Sigmoid colon (tissue), 7 donors: Measurements from ENCODE around the gene SLC9A9. TPM values are rescaled to one million over a fixed set of nuclear protein-coding genes. Genes with fewer than 3 reads are reported as not detected.
"Not testable (repeated sequence)": the region's sequence is repeated elsewhere in the genome, so short reads cannot be mapped to it uniquely, and the experiment has no call there.

ENCODE experiments used
- DNase-seq: peaks from one replicate; pipeline ENCODE4 v3.0.0-alpha.2; 2019
- H3K27ac ChIP-seq, 4 donors: fragments of 200-600 bp; sonication (generic); one replicate each; pipeline ENCODE4 v1.5.1; 2016 to 2019; ENCODE audit warnings: mild to moderate bottlenecking in 1 of 4
- H3K27me3 ChIP-seq, 3 donors: fragments of 200-600 bp; sonication (generic); one replicate each; pipeline ENCODE4 v1.5.1; 2019; ENCODE audit warnings: mild to moderate bottlenecking in 1 of 3
- H3K36me3 ChIP-seq, 4 donors: fragments of 200-600 bp; sonication (generic); one replicate each; pipeline ENCODE4 v1.5.1; 2016 to 2019
- H3K4me1 ChIP-seq, 4 donors: fragments of 200-600 bp; sonication (generic); one replicate each; pipeline ENCODE4 v1.5.1; 2017 to 2019
- H3K4me3 ChIP-seq, 4 donors: fragments of 200-600 bp; sonication (generic); one replicate each; pipeline ENCODE4 v1.5.1; 2017 to 2019; ENCODE audit warnings: mild to moderate bottlenecking in 2 of 4, moderate library complexity in 1 of 4
- H3K9me3 ChIP-seq, 4 donors: fragments of 200-600 bp in 3 of 4; sonication (generic) in 3 of 4; one replicate each; pipeline versions ENCODE4 v1.5.1 to v1.6.1; 2013 to 2019
- CTCF ChIP-seq, 4 experiments: fragments of 450-650 bp in 3 of 4; fragments of 200-600 bp in 1 of 4; IDR thresholded peaks; one replicate each; pipeline ENCODE4 v1.5.1; 2016 to 2019; ENCODE audit warnings: antibody characterized with exemption in 4 of 4, mild to moderate bottlenecking in 3 of 4, moderate library complexity in 2 of 4
- EP300 ChIP-seq, 4 donors: sonication (generic); formaldehyde crosslinking; IDR thresholded peaks; one replicate each; pipeline ENCODE4 v1.6.1; 2017; ENCODE audit warnings: antibody characterized with exemption in 4 of 4
- POLR2A ChIP-seq, 2 donors: fragments of 450-650 bp; IDR thresholded peaks; one replicate each; pipeline ENCODE4 v1.6.1; 2016; ENCODE audit warnings: antibody characterized with exemption in 2 of 2, mild to moderate bottlenecking in 2 of 2, moderate library complexity in 2 of 2
- POLR2AphosphoS5 ChIP-seq, 4 donors: sonication (generic); formaldehyde crosslinking; IDR thresholded peaks; one replicate each; pipeline ENCODE4 v1.6.1; 2017; ENCODE audit warnings: antibody characterized with exemption in 4 of 4
- WGBS, 2 donors: extraction: QIAGEN DNeasy Blood & Tissue Kit; methylation state at CpG; one replicate each; pipeline ENCODE4 v1.1.7; 2013; 5-methylcytosine and 5-hydroxymethylcytosine counted together
- intact Hi-C: fragments of 100-400 bp; cut with DNase I; formaldehyde crosslinking; loops from one replicate; pipeline ENCODE4 v1.15.1; 2023
- polyA plus RNA-seq, 3 donors: library from polyadenylated mRNA; stranded (reverse); fragments of 200-250 nt; gene quantifications; one replicate each; pipeline ENCODE4 v1.2.3, GENCODE V29; 2013
- total RNA-seq, 4 donors: library from RNA; depleted of rRNA; stranded (reverse); fragments of >200 nt; gene quantifications; one replicate each; pipeline ENCODE4 v1.1.0, GENCODE V29; 2016
- donor health status: healthy with polysubstance abuse.
- donor health status: Bipolar disorder and iron deficiency.
- donor health status: healthy.

The SLC9A9 gene
- total and polyA plus RNA-seq, 7 donors, result 2.4 to 29.9 (median 18.9) TPM

GRCh38 chr3:143525408-143525807 is 322.9 kb downstream of the SLC9A9 start:
- Histone ChIP-seq H3K36me3 (no peaks in the 10 kb centered on the region), H3K4me1 (no peaks in the 10 kb centered on the region), H3K27me3 (no peaks in the 10 kb centered on the region), H3K27ac (no peak overlapping the region), H3K9me3 (no peaks in the 10 kb centered on the region), H3K4me3 (no peak overlapping the region)
- 95 to 99% methylated on average over 2 of the region's 2 CpGs for WGBS, 2 donors
- TF ChIP-seq CTCF (IDR thresholded peaks at IDR 0.05) (no peak), POLR2AphosphoS5 (IDR thresholded peaks at IDR 0.05) (no peak), EP300 (IDR thresholded peaks at IDR 0.05) (no peak), POLR2A (IDR thresholded peaks at IDR 0.05) (no peak)
- DNase-seq, result no peak
- intact Hi-C loops, result no loop called here

- 77 to 86% methylated on average over 2 of the region's 2 CpGs for WGBS, 2 donors
- peaks cover 0 to 4% (median 0%) of the 10 kb centered on the region in 4 donors for H3K4me1 ChIP-seq
Measured at GRCh38 chr3:143521803-143522202, 326.5 kb downstream of the SLC9A9 start.

GRCh38 chr3:143517131-143517530 is 331.1 kb downstream of the SLC9A9 start:
- H3K27ac ChIP-seq, H3K4me3 ChIP-seq, H3K27me3 ChIP-seq, intact Hi-C loops, H3K9me3 ChIP-seq, H3K36me3 ChIP-seq, H3K4me1 ChIP-seq, DNase-seq: not testable (repeated sequence)
- WGBS, 2 donors, result 92 to 95% methylated on average over 8 of the region's 8 CpGs

More at GRCh38 chr3:143521803-143522202, 326.5 kb downstream of the SLC9A9 start:
- H3K9me3 ChIP-seq, result no peaks in the 10 kb centered on the region
- TF ChIP-seq POLR2A (IDR thresholded peaks at IDR 0.05), result no peak
- no peaks in the 10 kb centered on the region for H3K27me3 ChIP-seq
- intact Hi-C loops, result loop anchor here (2.0 kb wide), 1 partner anchor 45 kb away; no protein-coding TSS in a partner anchor
- no peak overlapping the region for H3K27ac ChIP-seq
- no peak overlapping the region for H3K4me3 ChIP-seq
- DNase-seq, result no peak
- no peaks in the 10 kb centered on the region for H3K36me3 ChIP-seq

GRCh38 chr3:143514874-143515273 is 333.4 kb downstream of the SLC9A9 start:
- no peaks in the 10 kb centered on the region for H3K27me3 ChIP-seq
- no peaks in the 10 kb centered on the region for H3K9me3 ChIP-seq
- no peaks in the 10 kb centered on the region for H3K36me3 ChIP-seq
- no peak overlapping the region for H3K4me3 ChIP-seq
- DNase-seq, result no peak
- TF ChIP-seq POLR2A (IDR thresholded peaks at IDR 0.05), result no peak
- TF ChIP-seq CTCF (IDR thresholded peaks at IDR 0.05), result no peak
- no peak for TF ChIP-seq EP300 (IDR thresholded peaks at IDR 0.05)
- no peak for TF ChIP-seq POLR2AphosphoS5 (IDR thresholded peaks at IDR 0.05)
- WGBS, 2 donors, result 75 to 86% methylated on average over 2 of the region's 2 CpGs
- H3K4me1 ChIP-seq, result peaks cover 0 to 4% (median 0%) of the 10 kb centered on the region in 4 donors
- intact Hi-C loops, result no loop called here
- no peak overlapping the region for H3K27ac ChIP-seq

GRCh38 chr3:143514109-143514508 is 334.2 kb downstream of the SLC9A9 start:
- no peaks in the 10 kb centered on the region for H3K27me3 ChIP-seq
- intact Hi-C loops, result no loop called here
- WGBS, 2 donors, result 58 to 73% methylated on average over 1 of the region's 1 CpG
- H3K9me3 ChIP-seq, result no peaks in the 10 kb centered on the region
- no peak overlapping the region for H3K27ac ChIP-seq
- no peaks in the 10 kb centered on the region for H3K36me3 ChIP-seq
- DNase-seq, result no peak
- no peak overlapping the region for H3K4me3 ChIP-seq
- TF ChIP-seq POLR2AphosphoS5 (IDR thresholded peaks at IDR 0.05) (no peak), EP300 (IDR thresholded peaks at IDR 0.05) (no peak), CTCF (IDR thresholded peaks at IDR 0.05) (no peak), POLR2A (IDR thresholded peaks at IDR 0.05) (no peak)
- peaks cover 0 to 4% (median 2%) of the 10 kb centered on the region in 4 donors for H3K4me1 ChIP-seq

GRCh38 chr3:143511174-143511879 is 336.9 kb downstream of the SLC9A9 start:
- H3K36me3 ChIP-seq, result no peaks in the 10 kb centered on the region
- H3K4me1 ChIP-seq, result peaks cover 0 to 18% (median 7%) of the 10 kb centered on the region in 4 donors
- intact Hi-C loops, result no loop called here
- H3K27ac ChIP-seq, result no peak overlapping the region
- no peak for DNase-seq
- no peaks in the 10 kb centered on the region for H3K27me3 ChIP-seq
- H3K9me3 ChIP-seq, result no peaks in the 10 kb centered on the region
- no peak overlapping the region for H3K4me3 ChIP-seq
- WGBS, 2 donors, result 36 to 75% methylated on average over 5 of the region's 5 CpGs
- TF ChIP-seq EP300 (IDR thresholded peaks at IDR 0.05) (no peak), POLR2A (IDR thresholded peaks at IDR 0.05) (no peak), POLR2AphosphoS5 (IDR thresholded peaks at IDR 0.05) (no peak), CTCF (IDR thresholded peaks at IDR 0.05) (no peak)
